Measurements from ENCODE around the gene MFN1. TPM values are rescaled to one million over a fixed set of nuclear protein-coding genes. Genes with fewer than 3 reads are reported as not detected.

Gene MFN1
- total RNA-seq, 1 experiment from 2014 or later, result 28.2 TPM

- in situ Hi-C loops (cut with HindIII; ENCODE audit: low pct_unique_long_range_greater_than_20kb, low sequenced_read_pairs), result no loop called here
- DNase-seq (ENCODE audit: low read depth), result no peak
Observed at GRCh38 chr3:179416681-179417080, 69.2 kb downstream of the MFN1 start.

DNA sequence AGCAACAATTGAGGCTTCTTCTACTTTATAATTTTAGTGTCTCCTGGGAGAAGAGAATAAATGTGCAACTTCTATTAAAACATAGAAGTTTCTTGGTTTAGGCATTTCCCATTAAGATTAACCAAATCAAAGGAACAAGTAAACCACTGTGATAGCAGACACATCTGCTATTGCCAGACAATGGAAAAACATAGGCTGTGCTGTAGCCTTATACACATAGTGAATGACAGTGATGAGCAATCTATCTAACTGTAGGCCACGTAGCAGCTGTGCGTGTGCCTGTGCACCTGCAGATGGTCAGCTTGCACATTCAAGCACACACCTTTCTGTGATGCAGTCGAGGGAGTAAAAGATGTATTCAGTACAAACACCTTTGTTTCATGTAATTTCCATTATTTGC lies 71.1 kb downstream of the MFN1 start:
- in situ Hi-C loops (cut with HindIII; ENCODE audit: low pct_unique_long_range_greater_than_20kb, low sequenced_read_pairs), result no loop called here

DNA sequence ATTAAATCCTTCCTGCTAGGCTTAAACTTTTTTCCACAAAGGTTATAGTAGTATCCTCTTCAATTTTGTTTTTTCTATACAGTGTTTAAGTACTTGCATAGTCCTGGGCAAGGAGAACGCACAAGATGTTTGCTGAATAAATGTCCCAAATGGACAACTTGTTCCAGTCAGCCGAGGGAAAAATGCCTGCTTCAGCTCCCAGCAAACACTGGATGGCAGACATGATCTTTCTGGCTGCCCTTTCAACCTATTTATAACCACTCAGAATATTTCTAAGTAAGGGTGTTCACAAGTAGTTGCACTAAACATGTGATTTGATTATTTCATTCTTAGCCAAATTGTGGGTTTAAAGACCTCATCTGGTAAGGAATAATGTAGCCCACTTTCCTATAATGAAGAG lies 74.0 kb downstream of the MFN1 start:
- DNase-seq (ENCODE audit: low read depth), result no peak
- in situ Hi-C loops (cut with HindIII; ENCODE audit: low pct_unique_long_range_greater_than_20kb, low sequenced_read_pairs), result no loop called here

More for the DNA sequence above, 71.1 kb downstream of the MFN1 start:
- DNase-seq (ENCODE audit: low read depth), result no peak

DNA sequence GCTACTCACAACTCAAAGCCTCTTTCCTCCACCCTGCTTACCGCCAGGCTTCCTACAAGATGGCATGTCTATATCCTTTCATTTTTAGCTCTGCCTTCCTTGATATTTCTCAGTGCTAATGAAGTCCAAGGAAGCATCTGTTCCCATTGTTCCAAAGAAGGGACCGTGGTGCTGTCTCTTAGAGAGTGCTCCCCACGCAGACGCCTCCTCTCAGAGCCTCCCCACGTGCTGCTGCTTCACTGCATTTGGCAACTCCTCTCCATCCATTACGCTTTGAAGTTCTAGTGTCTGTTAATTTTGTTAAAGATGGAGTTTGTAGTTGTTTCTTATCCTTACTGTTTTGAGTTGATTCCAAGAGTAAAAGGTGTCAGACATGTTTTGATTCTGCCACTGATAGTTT lies 77.6 kb downstream of the MFN1 start:
- in situ Hi-C loops (cut with HindIII; ENCODE audit: low pct_unique_long_range_greater_than_20kb, low sequenced_read_pairs), result no loop called here
- no peak for DNase-seq (ENCODE audit: low read depth)

DNA sequence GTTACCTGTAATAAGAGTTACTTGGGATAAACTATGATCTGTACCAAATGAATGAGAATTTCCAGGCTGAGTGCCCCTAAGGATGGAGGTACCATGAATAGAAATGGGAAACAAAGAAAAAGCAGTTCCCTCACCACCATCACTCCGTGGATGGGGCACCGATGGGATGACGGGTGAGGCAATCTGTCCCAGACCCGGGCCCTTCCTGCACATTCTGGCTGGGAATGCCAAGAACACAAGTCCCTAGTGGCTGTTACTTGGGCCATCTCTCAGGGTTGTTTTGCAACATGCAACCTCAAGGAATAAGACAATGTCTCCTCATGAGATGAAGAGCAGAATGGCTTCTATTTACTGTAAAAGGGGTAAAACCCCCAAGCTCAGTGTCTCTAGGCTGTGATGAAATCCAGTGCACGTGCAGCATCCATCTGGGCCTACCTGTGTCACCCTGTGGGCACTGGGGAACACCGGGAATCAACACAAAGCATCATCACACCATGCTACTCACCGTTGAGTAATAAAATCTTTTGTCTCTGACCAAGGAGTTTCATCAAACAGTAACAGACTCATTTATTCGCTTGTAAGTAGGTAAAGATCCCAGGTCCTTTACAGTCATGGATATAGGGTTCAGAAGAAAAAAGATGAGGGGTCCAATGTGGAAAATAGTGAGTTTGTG lies 81.5 kb downstream of the MFN1 start:
- in situ Hi-C loops (cut with HindIII; ENCODE audit: low pct_unique_long_range_greater_than_20kb, low sequenced_read_pairs), result no loop called here
- no peak for DNase-seq (ENCODE audit: low read depth)

GRCh38 chr3:179430277-179430870 lies 82.9 kb downstream of the MFN1 start:
- no peak for DNase-seq (ENCODE audit: low read depth)

GRCh38 chr3:179432021-179432420 lies 84.5 kb downstream of the MFN1 start:
- in situ Hi-C loops (cut with HindIII; ENCODE audit: low pct_unique_long_range_greater_than_20kb, low sequenced_read_pairs), result no loop called here
- DNase-seq (ENCODE audit: low read depth), result no peak

More at GRCh38 chr3:179430277-179430870, 82.9 kb downstream of the MFN1 start:
- in situ Hi-C loops (cut with HindIII; ENCODE audit: low pct_unique_long_range_greater_than_20kb, low sequenced_read_pairs), result no loop called here

DNA sequence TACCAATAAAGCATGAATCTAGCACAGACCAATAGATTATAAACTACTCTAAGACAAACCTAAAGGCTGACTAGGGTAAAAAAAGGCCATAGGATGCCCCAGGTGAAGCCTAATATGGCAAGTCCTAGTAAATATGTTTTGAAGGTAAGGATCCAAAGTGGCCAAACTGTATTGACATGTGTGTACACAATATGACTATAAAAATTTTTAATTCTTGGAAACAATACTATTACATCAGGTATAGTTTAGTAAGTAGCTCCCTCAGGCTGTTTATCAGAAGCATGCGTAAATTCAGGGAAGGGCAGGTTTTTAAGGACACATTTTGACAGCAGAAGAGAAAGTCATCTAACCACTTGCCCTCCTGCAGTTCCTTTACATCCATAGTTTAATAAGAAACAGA lies 84.9 kb downstream of the MFN1 start:
- DNase-seq (ENCODE audit: low read depth), result no peak
- in situ Hi-C loops (cut with HindIII; ENCODE audit: low pct_unique_long_range_greater_than_20kb, low sequenced_read_pairs), result no loop called here

DNA sequence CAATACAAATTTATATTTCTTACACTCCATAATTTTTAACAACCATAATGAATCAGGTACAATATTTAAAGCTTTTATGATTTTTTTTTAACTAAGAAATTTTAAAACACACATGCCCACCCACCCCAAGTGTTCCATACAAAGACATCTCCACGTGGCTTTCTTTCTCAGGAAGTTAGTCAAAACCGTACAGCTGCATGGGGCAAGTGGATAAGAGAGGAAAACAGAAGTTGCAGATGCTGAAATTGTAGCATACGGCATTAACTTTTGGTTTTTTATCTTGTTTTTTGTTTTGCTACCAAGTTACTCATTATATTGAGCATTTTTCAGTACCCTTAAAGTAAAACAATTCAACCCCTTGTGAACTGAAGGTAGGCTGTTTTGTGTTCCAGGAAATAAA lies 89.0 kb downstream of the MFN1 start:
- no peak for DNase-seq (ENCODE audit: low read depth)
- in situ Hi-C loops (cut with HindIII; ENCODE audit: low pct_unique_long_range_greater_than_20kb, low sequenced_read_pairs), result no loop called here

DNA sequence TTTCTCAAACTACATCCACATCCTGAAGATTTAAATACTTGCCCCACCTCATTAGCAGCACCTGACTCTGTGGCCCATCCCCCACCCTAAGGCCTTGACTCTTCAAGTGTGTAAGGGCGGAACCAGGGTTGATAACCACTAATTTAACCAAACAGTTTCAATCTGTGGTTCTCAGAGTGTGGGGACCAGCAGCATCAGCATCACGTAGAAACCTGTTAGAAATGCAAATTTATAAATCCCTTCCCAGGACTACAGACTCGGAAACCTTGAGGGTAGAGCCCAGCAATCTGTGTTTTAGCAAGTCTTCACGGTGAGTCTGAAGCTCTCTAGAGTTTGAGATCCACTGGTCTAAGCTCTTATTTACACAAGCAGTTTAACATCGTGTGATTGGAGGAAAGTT lies 91.3 kb downstream of the MFN1 start:
- in situ Hi-C loops (cut with HindIII; ENCODE audit: low pct_unique_long_range_greater_than_20kb, low sequenced_read_pairs), result no loop called here
- DNase-seq (ENCODE audit: low read depth), result no peak

Other genes with a start within 250 kb of the MFN1 start
- 16.2 and 19.4 TPM in 2 replicates for gene PIK3CA, start 199.4 kb upstream of the MFN1 start, total RNA-seq (2014; rRNA removed; shearing (Covaris generic); ENCODE audit: low replicate concordance)
- 2.3 and 5.1 TPM in 2 replicates for gene KCNMB3, start 96.6 kb upstream of the MFN1 start, total RNA-seq (2014; rRNA removed; shearing (Covaris generic); ENCODE audit: low replicate concordance)
- gene ZNF639, start 24.7 kb upstream of the MFN1 start, total RNA-seq (2014; rRNA removed; shearing (Covaris generic); ENCODE audit: low replicate concordance), result 106 and 111 TPM in 2 replicates
- gene GNB4, start 103.8 kb downstream of the MFN1 start, total RNA-seq (2014; rRNA removed; shearing (Covaris generic); ENCODE audit: low replicate concordance), result 42.6 and 50.1 TPM in 2 replicates
- gene ACTL6A, start 215.2 kb downstream of the MFN1 start, total RNA-seq (2014; rRNA removed; shearing (Covaris generic); ENCODE audit: low replicate concordance), result 184 and 205 TPM in 2 replicates